Suprapubic skin (tissue), 4 donors: Measurements from ENCODE around the gene GNAO1. TPM values are rescaled to one million over a fixed set of nuclear protein-coding genes. Genes with fewer than 3 reads are reported as not detected.

ENCODE experiments used
- DNase-seq, 2 donors: peaks; one replicate each; pipeline ENCODE4 v3.0.0-alpha.2; 2019; ENCODE audit warnings: low spot score in 2 of 2
- H3K27ac ChIP-seq: fragments of 200-600 bp; sonication (generic); one replicate; pipeline ENCODE4 v1.5.1; 2019
- H3K27me3 ChIP-seq: fragments of 200-600 bp; sonication (generic); one replicate; pipeline ENCODE4 v1.5.1; 2019
- H3K36me3 ChIP-seq: fragments of 200-600 bp; sonication (generic); one replicate; pipeline ENCODE4 v1.5.1; 2019
- H3K4me1 ChIP-seq: fragments of 200-600 bp; sonication (generic); one replicate; pipeline ENCODE4 v1.5.1; 2019
- H3K4me3 ChIP-seq: fragments of 200-600 bp; sonication (generic); one replicate; pipeline ENCODE4 v1.5.1; 2019; ENCODE audit warnings: mild to moderate bottlenecking
- H3K9me3 ChIP-seq: fragments of 200-600 bp; sonication (generic); one replicate; pipeline ENCODE4 v1.5.1; 2019
- EP300 ChIP-seq: sonication (generic); formaldehyde crosslinking; IDR thresholded peaks from one replicate; pipeline ENCODE4 v1.6.1; 2017; ENCODE audit warnings: antibody characterized with exemption
- POLR2A ChIP-seq, 2 donors: fragments of 450-650 bp; IDR thresholded peaks; one replicate each; pipeline ENCODE4 v1.6.1; 2017; ENCODE audit warnings: antibody characterized with exemption in 2 of 2, mild to moderate bottlenecking in 2 of 2, moderate library complexity in 2 of 2
- POLR2AphosphoS5 ChIP-seq, 3 donors: sonication (generic); formaldehyde crosslinking; IDR thresholded peaks; one replicate each; pipeline ENCODE4 v1.6.1; 2017; ENCODE audit warnings: antibody characterized with exemption in 3 of 3
- WGBS: methylation state at CpG from one replicate; pipeline ENCODE4 v1.1.5; 2018; 5-methylcytosine and 5-hydroxymethylcytosine counted together
- total RNA-seq, 4 donors: library from RNA; depleted of rRNA; stranded (reverse); fragments of >200 nt; gene quantifications; one replicate each; pipeline ENCODE4 v1.1.0, GENCODE V29; 2016
- TF ChIP-seq, protein P1 (sequence below), 2 donors: fragments of 200-600 bp in 1 of 2; fragments of 450-650 bp in 1 of 2; sonication (generic) in 1 of 2; IDR thresholded peaks; one replicate each; pipeline ENCODE4 v1.5.1; 2016 to 2019; ENCODE audit warnings: antibody characterized with exemption in 2 of 2, mild to moderate bottlenecking in 1 of 2, moderate library complexity in 1 of 2

GNAO1 gene
- total RNA-seq, 4 donors from 2014 or later, result 2.4 to 7.6 (median 5.8) TPM

DNA sequence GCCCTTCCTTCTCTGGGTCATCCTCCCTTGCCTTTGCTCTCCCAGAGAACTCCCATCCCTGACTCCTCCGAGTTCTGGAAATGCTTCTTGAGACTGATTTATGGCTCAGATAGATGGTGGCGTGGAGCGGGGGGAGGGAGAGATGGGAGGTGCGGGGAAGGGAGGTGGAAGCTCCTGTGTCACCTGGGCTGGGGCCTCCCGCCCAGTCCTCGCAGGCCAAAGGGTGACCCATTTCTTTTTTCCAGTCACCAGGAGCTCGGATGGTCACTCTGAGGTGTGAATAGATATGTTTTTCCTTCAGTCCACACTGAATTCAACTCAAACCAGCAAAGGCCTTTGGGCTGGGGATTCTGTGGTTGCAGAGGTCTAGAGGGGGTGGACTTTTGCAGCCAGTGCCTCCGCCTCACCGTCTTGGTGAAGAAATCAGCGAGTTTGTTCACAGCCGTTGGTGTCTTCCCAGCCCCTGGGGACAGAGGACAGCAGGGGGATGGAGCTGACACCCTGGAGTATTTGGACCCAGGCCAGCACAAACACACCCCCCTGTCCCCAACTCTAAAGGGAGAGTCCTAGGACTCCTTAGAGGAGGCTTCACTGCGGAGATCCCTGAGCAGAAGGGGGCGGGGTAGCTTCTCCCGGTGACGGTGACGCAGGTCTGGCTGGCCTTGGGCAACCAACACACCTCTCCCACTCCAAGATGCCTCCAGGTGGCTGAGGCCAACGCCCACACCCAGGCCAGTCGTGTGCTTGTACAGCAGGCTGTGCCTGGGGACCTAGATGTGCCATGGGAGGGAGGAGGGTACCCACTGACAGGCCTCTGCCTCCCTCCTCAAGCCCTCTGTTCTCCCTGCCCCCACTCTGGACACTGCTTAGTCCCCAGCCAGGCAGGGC is 153.5 kb downstream of the GNAO1 start:
- H3K27me3 ChIP-seq, result no peaks in the 10 kb centered on the region
- H3K9me3 ChIP-seq, result no peaks in the 10 kb centered on the region
- H3K27ac ChIP-seq, result peak overlapping the region; percentile 43
- DNase-seq, result no peak
- TF ChIP-seq POLR2A (IDR thresholded peaks at IDR 0.05) (no peak), EP300 (no peak), POLR2AphosphoS5 (IDR thresholded peaks at IDR 0.05) (no peak)
- TF ChIP-seq, protein P1, sequence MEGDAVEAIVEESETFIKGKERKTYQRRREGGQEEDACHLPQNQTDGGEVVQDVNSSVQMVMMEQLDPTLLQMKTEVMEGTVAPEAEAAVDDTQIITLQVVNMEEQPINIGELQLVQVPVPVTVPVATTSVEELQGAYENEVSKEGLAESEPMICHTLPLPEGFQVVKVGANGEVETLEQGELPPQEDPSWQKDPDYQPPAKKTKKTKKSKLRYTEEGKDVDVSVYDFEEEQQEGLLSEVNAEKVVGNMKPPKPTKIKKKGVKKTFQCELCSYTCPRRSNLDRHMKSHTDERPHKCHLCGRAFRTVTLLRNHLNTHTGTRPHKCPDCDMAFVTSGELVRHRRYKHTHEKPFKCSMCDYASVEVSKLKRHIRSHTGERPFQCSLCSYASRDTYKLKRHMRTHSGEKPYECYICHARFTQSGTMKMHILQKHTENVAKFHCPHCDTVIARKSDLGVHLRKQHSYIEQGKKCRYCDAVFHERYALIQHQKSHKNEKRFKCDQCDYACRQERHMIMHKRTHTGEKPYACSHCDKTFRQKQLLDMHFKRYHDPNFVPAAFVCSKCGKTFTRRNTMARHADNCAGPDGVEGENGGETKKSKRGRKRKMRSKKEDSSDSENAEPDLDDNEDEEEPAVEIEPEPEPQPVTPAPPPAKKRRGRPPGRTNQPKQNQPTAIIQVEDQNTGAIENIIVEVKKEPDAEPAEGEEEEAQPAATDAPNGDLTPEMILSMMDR (IDR thresholded peaks at IDR 0.05), result no peak
- H3K4me1 ChIP-seq, result peaks cover 16% of the 10 kb centered on the region
- H3K36me3 ChIP-seq, result peaks cover 3% of the 10 kb centered on the region
- no peak overlapping the region for H3K4me3 ChIP-seq
- 70% methylated on average over 15 of the region's 18 CpGs for WGBS

DNA sequence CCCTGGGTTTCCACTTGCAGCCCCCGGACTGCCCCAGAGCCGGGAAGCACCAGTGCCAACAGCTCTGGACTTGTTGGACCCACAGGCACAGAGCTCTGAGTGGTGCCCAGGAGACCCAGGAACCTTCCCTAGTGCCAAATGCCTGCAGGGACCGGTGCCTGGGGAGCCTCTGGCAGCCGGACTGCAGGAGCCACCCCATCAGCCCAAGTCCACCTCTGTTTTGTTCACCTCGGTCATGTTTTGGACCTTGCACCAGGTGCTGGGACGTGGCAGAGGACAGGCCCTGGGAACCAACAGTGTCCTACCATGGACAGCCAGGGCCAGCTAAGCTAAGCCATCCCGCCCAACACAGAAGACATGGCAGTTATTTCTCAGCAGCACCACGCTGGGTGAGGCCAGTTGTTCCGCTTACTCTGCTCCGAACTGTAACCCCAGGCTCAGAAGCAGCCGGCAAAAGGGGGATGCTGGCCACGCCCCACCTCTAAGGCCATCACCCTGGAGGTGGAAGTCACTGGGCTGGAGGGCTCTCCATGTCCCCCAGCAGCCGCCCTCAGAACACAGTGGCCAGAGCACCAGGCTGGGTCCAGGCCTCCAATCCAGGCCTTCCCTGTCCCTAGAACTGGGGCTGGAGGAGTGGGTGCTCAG is 154.2 kb downstream of the GNAO1 start:
- Histone ChIP-seq H3K27ac (no peak overlapping the region), H3K27me3 (no peaks in the 10 kb centered on the region), H3K4me1 (peaks cover 23% of the 10 kb centered on the region), H3K36me3 (peaks cover 3% of the 10 kb centered on the region), H3K9me3 (no peaks in the 10 kb centered on the region), H3K4me3 (no peak overlapping the region)
- 78% methylated on average over 8 of the region's 13 CpGs for WGBS
- no peak for TF ChIP-seq EP300
- TF ChIP-seq, protein P1 (IDR thresholded peaks at IDR 0.05), result no peak
- TF ChIP-seq POLR2AphosphoS5 (IDR thresholded peaks at IDR 0.05), result no peak
- no peak for TF ChIP-seq POLR2A (IDR thresholded peaks at IDR 0.05)
- no peak for DNase-seq

DNA sequence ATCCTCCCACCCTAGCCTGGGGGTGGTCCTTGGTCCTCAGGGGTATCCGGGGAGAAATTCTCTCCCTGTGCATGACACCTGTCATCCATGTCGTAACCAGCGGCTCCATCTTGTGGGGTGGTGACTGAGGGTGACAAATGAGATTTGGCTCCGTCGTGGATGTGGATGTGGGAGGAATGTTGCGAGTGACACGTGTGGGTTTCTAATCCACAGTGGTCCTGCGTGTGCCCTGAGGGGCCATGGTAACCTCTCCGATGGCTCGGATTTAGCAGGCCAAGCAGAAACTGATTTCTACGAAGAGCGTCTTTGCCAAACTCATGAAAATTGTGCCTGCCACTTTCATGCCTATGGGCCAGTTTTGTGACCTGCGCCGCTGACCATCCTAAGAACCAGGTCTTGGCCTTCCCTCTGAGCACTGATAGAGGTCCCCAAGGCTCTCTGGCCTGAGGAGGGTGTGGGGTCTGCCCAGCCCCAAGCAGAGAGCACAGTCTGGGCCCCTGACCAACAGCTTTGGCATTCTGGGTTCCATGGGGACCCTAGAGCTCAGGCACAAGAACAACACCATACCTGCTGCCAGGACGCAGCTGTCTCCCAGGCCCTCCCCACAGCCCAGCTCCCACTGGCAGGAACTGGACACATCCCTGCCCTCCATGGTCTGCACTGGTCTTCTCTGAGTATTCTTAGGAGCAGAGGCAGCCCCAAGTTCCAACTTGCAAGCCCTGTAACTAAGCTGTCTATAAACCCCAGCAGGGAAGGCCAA is 155.0 kb downstream of the GNAO1 start:
- TF ChIP-seq, protein P1 (IDR thresholded peaks at IDR 0.05), result no peak
- TF ChIP-seq EP300, result no peak
- no peak for TF ChIP-seq POLR2AphosphoS5 (IDR thresholded peaks at IDR 0.05)
- no peak for TF ChIP-seq POLR2A (IDR thresholded peaks at IDR 0.05)
- peak in 1 of 2 donors; percentile 40 for DNase-seq
- Histone ChIP-seq H3K27me3 (no peaks in the 10 kb centered on the region), H3K9me3 (no peaks in the 10 kb centered on the region), H3K36me3 (no peaks in the 10 kb centered on the region), H3K4me3 (no peak overlapping the region), H3K4me1 (peaks cover 22% of the 10 kb centered on the region), H3K27ac (no peak overlapping the region)
- WGBS, result 95% methylated on average over 14 of the region's 15 CpGs

DNA sequence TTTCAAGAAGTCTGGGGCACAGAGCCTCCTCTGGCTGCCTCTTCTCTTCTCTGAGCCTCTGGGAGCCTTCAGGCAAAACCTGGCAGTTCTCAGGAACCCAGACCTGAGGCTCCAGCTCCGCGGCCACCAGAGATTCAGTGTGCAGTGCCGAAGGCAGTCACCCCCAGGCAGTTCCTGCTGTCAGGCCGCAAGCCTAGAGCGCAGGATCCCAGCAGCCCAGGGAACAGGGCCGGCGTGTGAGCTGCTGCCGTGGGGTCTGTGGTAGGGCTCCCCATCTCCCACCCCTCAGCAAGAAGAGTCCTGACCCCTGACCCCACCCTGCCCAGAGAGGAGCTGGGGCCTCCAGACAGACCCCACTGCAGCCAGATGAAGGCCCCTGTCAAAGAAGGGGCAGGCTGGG is 155.9 kb downstream of the GNAO1 start:
- Histone ChIP-seq H3K27ac (no peak overlapping the region), H3K36me3 (no peaks in the 10 kb centered on the region), H3K9me3 (no peaks in the 10 kb centered on the region), H3K4me3 (no peak overlapping the region), H3K27me3 (no peaks in the 10 kb centered on the region), H3K4me1 (peaks cover 16% of the 10 kb centered on the region)
- WGBS, result 61% methylated on average over 4 of the region's 8 CpGs
- peak in 1 of 2 donors; percentile 44 for DNase-seq
- TF ChIP-seq EP300, result no peak
- no peak for TF ChIP-seq POLR2A (IDR thresholded peaks at IDR 0.05)
- TF ChIP-seq, protein P1 (IDR thresholded peaks at IDR 0.05), result no peak
- no peak for TF ChIP-seq POLR2AphosphoS5 (IDR thresholded peaks at IDR 0.05)
